ENCODE results near the gene ATP7B.
"Not testable (repeated sequence)": the region's sequence is repeated elsewhere in the genome, so short reads cannot be mapped to it uniquely, and the experiment has no call there.

ATP7B gene

DNA sequence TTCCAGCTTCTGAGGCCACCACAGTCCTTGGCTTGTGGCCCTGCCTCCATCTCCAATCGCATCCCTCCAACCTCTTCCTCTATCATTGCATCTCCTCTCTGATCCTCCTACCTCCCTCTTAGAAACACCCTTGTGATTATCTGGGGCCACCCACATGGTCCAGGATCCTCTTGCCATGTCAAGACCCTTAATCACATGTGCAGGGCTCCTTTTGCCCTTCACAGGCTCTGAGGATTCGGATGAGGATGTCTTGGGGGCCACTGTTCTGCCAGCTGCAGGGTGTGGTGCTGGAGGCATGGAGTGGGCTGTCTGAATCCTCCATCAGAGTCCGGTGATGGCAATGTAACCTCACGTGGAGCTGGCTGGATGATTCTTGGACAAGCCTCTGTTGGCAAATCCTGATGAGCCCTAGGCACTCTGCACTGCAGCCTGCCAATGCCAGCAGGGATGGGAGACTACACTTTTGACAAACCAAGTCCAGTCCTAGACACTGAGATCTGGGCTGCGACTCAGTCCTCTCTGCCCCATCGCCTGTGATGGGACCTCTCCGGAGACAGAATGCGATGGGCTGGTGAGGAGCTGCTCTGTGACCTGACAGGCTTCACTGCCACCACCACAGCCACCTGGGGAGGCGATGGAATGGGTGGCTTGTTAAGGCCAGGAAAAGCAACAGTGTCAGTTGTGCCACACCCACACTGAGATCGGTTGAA lies 88.3 kb downstream of the ATP7B start:
- no peak for DNase-seq (ENCODE audit: low spot score)

DNA sequence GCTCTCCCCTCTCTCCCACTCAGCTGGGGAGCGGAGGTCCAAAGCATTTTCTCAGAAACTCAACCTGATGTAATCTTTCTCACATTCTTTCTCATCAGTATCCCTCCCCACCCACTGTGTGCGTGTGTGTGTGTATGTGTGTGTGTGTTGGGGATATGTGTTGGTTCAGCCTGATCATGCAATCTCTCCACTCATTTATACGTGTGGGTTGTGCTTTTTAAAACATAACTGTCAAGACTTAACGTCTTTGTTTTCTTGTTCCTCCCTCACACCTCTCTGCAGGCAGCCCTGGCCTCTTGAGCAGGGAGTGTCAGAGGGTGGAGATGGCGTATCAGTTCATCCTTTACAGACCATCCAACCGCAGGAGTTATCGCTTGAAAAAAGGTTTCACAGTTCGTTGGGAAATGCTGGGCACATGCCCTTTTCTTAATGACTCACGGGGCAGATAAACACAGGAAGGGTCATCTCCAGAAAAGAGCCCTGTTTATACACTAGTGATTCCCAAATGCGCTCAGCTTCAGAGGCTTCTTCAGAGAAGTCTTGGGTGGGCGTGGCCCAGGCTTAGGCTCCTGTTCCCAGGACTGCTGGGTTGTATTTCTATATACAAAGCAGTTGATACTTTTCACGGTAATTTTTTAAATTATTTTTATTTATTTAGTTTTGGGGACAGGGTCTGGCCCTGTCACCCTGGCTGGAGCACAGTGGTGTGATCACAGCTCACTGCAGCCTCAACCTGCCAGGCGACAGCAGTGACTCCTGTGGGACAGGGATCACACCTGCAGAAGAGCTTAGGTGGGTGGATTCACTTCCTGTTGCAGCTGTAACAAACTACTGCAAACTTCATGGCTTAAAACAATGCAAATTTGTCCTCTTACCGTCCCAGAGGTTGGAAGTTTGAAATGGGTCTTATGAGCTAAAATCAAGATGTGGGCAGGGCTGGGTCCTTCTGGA lies 89.2 kb downstream of the ATP7B start:
- DNase-seq (ENCODE audit: low spot score), result no peak

DNA sequence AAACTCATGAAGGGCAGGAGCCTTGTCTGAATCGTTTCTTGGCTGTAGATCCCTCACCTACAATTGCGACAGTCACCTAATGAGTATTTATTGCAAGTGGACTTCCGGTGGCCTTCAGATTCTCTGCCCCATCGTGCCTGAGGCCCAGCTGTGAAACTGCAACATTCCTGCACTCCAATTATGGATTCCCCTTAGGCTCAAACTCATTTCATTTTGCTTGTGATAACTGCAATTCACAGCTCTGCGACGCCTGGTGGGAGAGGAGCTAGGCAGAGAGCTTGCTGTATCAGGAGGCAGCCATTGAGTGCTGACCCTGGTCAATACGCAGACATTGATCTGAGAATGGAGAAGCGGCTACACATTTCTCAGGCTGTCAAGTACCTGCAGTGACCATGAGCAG lies 90.5 kb downstream of the ATP7B start:
- DNase-seq (ENCODE audit: low spot score), result no peak

DNA sequence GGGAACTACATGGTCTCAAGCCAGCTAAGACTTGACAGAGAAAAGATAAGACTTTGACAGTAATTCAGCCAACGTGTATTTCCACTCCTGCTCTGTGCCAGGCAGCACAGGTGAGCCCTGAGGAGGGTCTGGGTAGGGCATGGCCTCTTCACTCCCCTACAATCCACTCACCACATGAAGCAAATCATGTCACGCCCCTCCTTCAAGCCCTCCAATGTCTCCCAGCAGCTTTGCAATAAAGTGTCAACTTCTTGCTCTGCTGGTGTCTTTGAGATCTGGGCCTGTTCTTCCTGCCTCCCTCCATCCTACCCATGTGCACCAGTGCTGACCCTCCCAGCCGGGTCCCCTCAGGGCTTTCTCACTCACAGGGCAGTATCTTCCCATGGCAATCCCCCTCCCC lies 91.0 kb downstream of the ATP7B start:
- DNase-seq (ENCODE audit: low spot score), result no peak

DNA sequence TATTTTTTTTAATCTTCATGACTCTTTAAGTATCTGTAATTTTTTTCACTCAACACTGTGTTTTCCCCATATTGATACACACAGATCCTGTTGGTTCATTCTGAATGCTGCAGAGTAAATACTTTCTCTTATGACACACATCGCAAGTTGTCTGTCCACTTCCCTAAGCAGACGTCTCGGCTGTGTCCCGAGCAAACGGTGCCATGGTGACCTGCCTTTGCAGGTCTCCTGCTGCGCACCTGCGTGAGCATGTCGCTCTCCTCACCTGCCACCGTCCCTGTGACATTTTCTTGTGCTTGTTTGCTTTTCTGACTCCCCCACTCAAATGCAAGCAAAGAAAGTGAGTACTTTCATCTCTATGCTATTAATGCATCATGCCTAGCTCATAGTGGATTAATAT lies 91.7 kb downstream of the ATP7B start:
- DNase-seq (ENCODE audit: low spot score), result no peak

DNA sequence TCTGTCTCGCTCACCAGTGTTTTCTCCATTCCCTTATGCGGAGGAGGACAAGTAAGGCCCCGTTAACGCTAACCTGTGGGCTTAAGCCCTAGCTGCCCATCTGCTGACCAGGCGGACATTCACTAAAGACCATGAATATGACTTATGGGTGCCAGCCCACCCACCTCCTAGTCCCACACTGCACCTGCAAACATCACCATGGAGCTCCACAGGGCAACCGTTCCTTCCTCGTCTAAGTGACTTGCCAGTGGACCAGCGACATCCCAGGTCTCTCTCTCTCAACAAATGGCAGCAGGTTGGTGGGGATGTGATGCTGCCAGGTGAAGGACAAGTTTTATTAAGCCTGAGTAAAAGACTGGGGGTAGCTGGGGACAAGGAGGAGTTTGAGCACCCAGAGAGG lies 94.3 kb downstream of the ATP7B start:
- no peak for DNase-seq (ENCODE audit: low spot score)

GRCh38 chr13:51916051-51916818 lies 95.0 kb downstream of the ATP7B start:
- no peak for DNase-seq (ENCODE audit: low spot score)

DNA sequence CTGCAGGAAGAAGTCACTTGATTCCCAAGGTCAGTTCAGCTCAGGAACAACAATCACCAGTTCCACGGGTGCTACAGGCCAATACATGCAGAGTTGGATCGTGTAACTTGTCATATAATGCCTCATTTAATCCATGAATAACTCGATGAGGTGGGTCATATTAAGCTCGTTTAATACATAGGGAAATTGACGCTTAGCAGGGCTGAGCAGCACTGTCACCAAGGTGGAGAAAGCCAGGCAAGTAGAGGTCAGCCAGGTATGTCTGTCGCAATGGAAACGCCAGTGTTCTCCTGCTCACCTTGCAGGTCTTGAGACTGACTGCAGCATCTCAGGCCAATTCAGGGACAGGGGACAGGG lies 97.1 kb downstream of the ATP7B start:
- no peak for DNase-seq (ENCODE audit: low spot score)

DNA sequence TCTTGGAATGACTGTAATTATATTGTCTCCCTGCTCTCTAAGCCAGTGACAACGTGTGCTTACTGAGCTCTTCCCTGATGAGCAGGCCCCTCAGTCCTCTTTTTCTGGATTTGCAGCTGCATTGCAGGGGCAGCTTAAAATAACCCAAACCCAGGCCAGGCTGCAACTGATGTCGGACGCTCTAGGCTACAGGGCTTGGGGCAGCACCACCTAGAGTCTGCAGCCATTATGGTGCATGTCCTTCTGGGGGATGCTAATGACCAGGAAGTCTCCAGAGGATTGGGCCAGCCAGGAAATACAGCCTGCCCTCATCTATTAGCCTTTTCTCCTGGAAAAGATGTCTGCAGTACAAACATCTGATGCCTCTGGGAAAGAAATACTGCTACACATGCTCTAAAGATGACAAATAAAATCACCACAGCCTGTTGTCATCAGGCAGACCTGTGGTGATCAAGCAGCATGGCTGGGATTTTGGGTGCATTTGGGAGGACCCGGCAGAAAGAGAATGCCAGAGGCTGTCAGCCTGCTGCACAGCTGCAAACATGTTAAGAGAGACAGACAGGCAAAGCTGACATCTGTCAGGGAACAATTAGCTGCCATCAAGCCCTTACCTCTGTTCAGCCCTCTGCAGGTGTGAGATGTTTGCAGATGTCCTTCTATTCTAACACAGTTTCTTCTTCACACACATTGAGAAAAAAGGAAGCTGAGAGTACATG lies 97.7 kb downstream of the ATP7B start:
- peak; percentile 37 for DNase-seq (ENCODE audit: low spot score)

GRCh38 chr13:51912511-51913225 lies 98.6 kb downstream of the ATP7B start:
- DNase-seq (ENCODE audit: low spot score), result no peak

DNA sequence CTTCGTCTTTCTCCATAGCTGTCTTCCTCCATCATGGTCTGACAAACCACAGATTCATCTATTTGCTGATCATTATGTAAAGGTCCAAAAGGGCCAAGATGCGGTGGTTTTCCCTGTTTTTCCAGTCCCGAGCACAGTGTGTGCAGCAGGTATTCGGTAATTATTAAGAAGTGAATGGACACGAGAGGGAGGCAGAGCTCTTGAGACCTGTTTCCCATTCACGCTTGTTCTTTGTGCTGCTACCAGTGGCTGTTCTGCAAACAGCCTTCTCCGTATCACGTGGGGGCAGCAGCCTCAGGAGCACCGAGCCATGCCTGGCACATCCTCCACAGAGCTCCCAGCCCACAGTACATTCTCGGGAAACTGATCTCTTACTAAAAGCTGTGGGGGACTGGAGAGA lies 99.2 kb downstream of the ATP7B start:
- DNase-seq (ENCODE audit: low spot score), result peak; percentile 81

DNA sequence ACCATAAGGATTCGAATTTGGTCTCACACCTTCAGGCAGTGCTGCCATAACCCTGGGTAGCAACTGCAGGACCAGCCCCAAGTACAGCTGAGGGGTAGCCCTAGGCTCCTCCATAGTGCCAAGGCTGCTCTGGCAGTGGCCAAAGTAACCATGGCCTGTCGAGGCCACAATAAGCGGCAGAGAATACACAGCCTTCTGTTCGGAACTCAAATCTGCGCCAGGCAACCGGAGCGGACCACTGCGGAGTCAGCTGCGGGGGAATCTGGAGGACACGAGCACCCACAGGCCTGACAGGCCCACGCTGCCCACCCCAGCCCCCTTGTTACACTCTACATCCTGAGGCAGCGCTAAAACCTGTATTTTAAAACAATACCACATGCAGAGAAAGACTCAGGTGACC lies 100.7 kb downstream of the ATP7B start:
- no peak for DNase-seq (ENCODE audit: low spot score)

- DNase-seq (ENCODE audit: low spot score), result not testable (repeated sequence)
These were observed 102.0 kb downstream of the ATP7B start for GRCh38 chr13:51909265-51909664.

GRCh38 chr13:51907040-51907732 lies 104.1 kb downstream of the ATP7B start:
- no peak for DNase-seq (ENCODE audit: low spot score)

GRCh38 chr13:51906581-51906980 lies 104.7 kb downstream of the ATP7B start:
- DNase-seq (ENCODE audit: low spot score), result no peak

DNA sequence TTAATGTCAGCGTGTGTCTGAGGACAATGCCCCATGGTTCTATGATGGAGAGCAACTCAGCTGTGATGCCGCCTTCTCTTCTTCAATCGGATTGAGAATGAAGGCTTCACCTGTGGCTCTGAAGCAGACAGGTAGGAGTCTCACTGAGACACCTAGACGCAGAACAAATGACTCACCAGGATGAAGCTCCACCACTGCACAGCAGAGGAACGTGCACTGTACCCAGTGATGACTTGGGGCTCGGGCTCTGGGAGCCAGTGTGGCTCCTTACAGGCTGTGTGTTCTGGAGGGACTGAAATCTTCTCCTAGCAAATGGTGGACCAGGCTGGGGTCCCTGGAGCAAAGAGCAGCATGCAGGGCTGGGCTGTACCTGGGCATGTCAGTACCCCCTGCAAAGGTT lies 105.5 kb downstream of the ATP7B start:
- DNase-seq (ENCODE audit: low spot score), result no peak

DNA sequence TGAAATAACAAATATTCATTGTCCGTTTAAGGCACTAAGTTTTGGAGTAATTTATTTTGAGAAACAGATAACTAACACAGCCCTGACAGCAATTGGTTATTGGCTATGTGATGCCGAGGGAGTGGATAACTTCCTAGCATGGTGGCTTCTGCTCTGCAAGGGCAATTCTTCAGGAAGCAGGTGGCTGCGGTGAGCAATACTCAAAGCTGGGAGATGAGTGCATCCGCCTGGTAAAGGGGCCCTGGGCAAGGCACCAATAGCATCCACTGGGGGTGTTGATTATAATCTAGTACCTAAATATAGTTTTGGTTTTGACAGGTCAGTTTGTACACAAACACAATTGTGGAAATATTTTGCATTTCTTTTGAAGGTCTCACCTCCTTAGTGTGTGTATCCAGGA lies 108.5 kb downstream of the ATP7B start:
- DNase-seq (ENCODE audit: low spot score), result no peak

GRCh38 chr13:51900471-51900870 lies 110.8 kb downstream of the ATP7B start:
- no peak for DNase-seq (ENCODE audit: low spot score)

- DNase-seq (ENCODE audit: low spot score), result peak; percentile 57
These were observed 115.1 kb downstream of the ATP7B start for GRCh38 chr13:51895906-51896888.

All from pons (tissue), 1 donor.